H1 (cell line): ENCODE measurements around the gene NFKB1. TPM values are rescaled to one million over a fixed set of nuclear protein-coding genes. Genes with fewer than 3 reads are reported as not detected.

Experiments
- CTCF ChIA-PET: fragments of 300-600 bp; sonication (Branson Sonifier 250); formaldehyde crosslinking; loops from one replicate; lab custom pipeline; 2021; ENCODE audit not compliant: partially characterized antibody; lab: Charles Lee
- POLR2A ChIA-PET: fragments of 300-600 bp; sonication (Branson Sonifier 250); formaldehyde crosslinking; loops from one replicate; lab custom pipeline; 2021; ENCODE audit warnings: inconsistent platforms; ENCODE audit not compliant: partially characterized antibody; lab: Charles Lee
- DNase-seq, 2 experiments: peaks; one replicate each; pipeline versions ENCODE4 v3.0.0 to v3.0.0-alpha.2; 2010 to 2022; ENCODE audit warnings: low spot score in 2 of 2, low read depth in 1 of 2, mixed read lengths in 1 of 2
- FAIRE-seq: peaks from 2 replicates; lab custom pipeline; 2011; peaks lifted over from hg19 to GRCh38; lab: Jason Lieb, UNC
- H2AFZ ChIP-seq: 2 replicates; pipeline ENCODE4 v1.8.1; 2012; ENCODE audit warnings: low read length, inconsistent platforms
- H2AK5ac ChIP-seq: 2 replicates; pipeline ENCODE4 v1.6.1; 2013; ENCODE audit warnings: low read depth, low read length
- H2BK120ac ChIP-seq: replicated peaks from 2 replicates; pipeline ENCODE3; 2013; ENCODE audit warnings: low read depth, low read length, inconsistent platforms
- H2BK12ac ChIP-seq: 2 replicates; pipeline ENCODE4 v1.6.1; 2013; ENCODE audit warnings: low read depth, low read length
- H2BK15ac ChIP-seq: 2 replicates; pipeline ENCODE4 v1.6.1; 2013; ENCODE audit warnings: low read length
- H2BK20ac ChIP-seq: 2 replicates; pipeline ENCODE4 v1.6.1; 2013; ENCODE audit warnings: low read length
- H2BK5ac ChIP-seq: 2 replicates; pipeline ENCODE4 v1.6.1; 2013; ENCODE audit warnings: low read depth, low read length
- H3K14ac ChIP-seq: 2 replicates; pipeline ENCODE4 v1.6.1; 2013; ENCODE audit warnings: inconsistent platforms; ENCODE audit not compliant: insufficient read length
- H3K18ac ChIP-seq: 2 replicates; pipeline ENCODE4 v1.6.1; 2013; ENCODE audit warnings: low read length; ENCODE audit errors: extremely low read depth
- H3K23ac ChIP-seq: 2 replicates; pipeline ENCODE4 v1.6.1; 2013; ENCODE audit warnings: inconsistent platforms; ENCODE audit not compliant: insufficient read length
- H3K23me2 ChIP-seq: 2 replicates; pipeline ENCODE4 v1.6.1; 2013; ENCODE audit warnings: low read depth, low read length
- H3K27ac ChIP-seq: 2 replicates; pipeline ENCODE4 v1.6.1; 2011; ENCODE audit warnings: low read depth, low read length, inconsistent platforms
- H3K27me3 ChIP-seq, 4 experiments: replicated peaks in 1 of 4; 1 replicate in 1 of 4; 2 replicates in 3 of 4; pipeline versions ENCODE4 v1.6.1 to v1.8.1; 2011 to 2013; ENCODE audit warnings: low read length in 3 of 4, mild to moderate bottlenecking in 3 of 4, inconsistent platforms in 2 of 4, mixed read lengths in 2 of 4, moderate library complexity in 1 of 4; ENCODE audit not compliant: control insufficient read depth in 3 of 4, insufficient read depth in 3 of 4; ENCODE audit errors: extremely low read depth in 1 of 4
- H3K36me3 ChIP-seq, 4 experiments: 2 replicates each; pipeline versions ENCODE4 v1.6.1 to v1.8.1; 2011 to 2013; ENCODE audit warnings: mild to moderate bottlenecking in 4 of 4, low read length in 3 of 4, moderate library complexity in 2 of 4, control low read depth in 1 of 4, inconsistent platforms in 1 of 4; ENCODE audit not compliant: insufficient read depth in 4 of 4, control insufficient read depth in 2 of 4
- H3K4ac ChIP-seq: replicated peaks from 2 replicates; pipeline ENCODE3; 2013; ENCODE audit warnings: low read length, low read depth, mixed read lengths, inconsistent platforms; ENCODE audit not compliant: insufficient read length
- H3K4me1 ChIP-seq, 4 experiments: replicated peaks in 1 of 4; 1 replicate in 1 of 4; 2 replicates in 3 of 4; pipeline versions ENCODE4 v1.6.1 to v1.8.1; 2011 to 2013; ENCODE audit warnings: low read length in 3 of 4, inconsistent platforms in 2 of 4, mixed read lengths in 1 of 4; ENCODE audit not compliant: insufficient read depth in 4 of 4, control insufficient read depth in 3 of 4
- H3K4me2 ChIP-seq, 2 experiments: 2 replicates each; pipeline versions ENCODE4 v1.6.1 to v1.8.1; 2011 to 2013; ENCODE audit warnings: low read depth in 2 of 2, low read length in 2 of 2, control low read depth in 1 of 2, inconsistent platforms in 1 of 2, mild to moderate bottlenecking in 1 of 2; ENCODE audit not compliant: insufficient read depth in 1 of 2
- H3K4me3 ChIP-seq, 4 experiments: fragments of 200-600, 300-600 bp in 1 of 4; sonication (generic), shearing (Covaris generic), sonication (Bioruptor Twin) in 1 of 4; 2 replicates each; pipeline versions ENCODE4 v1.5.1 to v1.8.1; 2011 to 2016; ENCODE audit warnings: low read length in 4 of 4, low read depth in 3 of 4, control low read depth in 2 of 4, inconsistent platforms in 2 of 4, mild to moderate bottlenecking in 2 of 4, mixed read lengths in 1 of 4, moderate library complexity in 1 of 4; ENCODE audit not compliant: insufficient read depth in 2 of 4; ENCODE audit errors: extremely low read depth in 1 of 4
- H3K56ac ChIP-seq: replicated peaks from 2 replicates; pipeline ENCODE3; 2013; ENCODE audit warnings: low read depth, mild to moderate bottlenecking, mixed read lengths, low read length, inconsistent platforms; ENCODE audit not compliant: insufficient read length
- H3K79me1 ChIP-seq: 2 replicates; pipeline ENCODE4 v1.6.1; 2013; ENCODE audit warnings: low read depth, low read length, control low read depth
- H3K79me2 ChIP-seq, 2 experiments: 2 replicates each; pipeline versions ENCODE4 v1.6.1 to v1.8.1; 2012 to 2013; ENCODE audit warnings: low read length in 2 of 2, mild to moderate bottlenecking in 2 of 2, inconsistent platforms in 1 of 2; ENCODE audit not compliant: insufficient read depth in 2 of 2, control insufficient read depth in 1 of 2
- H3K9ac ChIP-seq, 4 experiments: replicated peaks in 1 of 4; 1 replicate in 1 of 4; 2 replicates in 3 of 4; pipeline versions ENCODE4 v1.6.1 to v1.8.1; 2011 to 2013; ENCODE audit warnings: low read depth in 3 of 4, low read length in 3 of 4, control low read depth in 2 of 4, mild to moderate bottlenecking in 2 of 4, moderate library complexity in 2 of 4, inconsistent platforms in 1 of 4; ENCODE audit errors: extremely low read depth in 1 of 4
- H3K9me3 ChIP-seq, 2 experiments: 2 replicates each; pipeline versions ENCODE4 v1.6.1 to v1.8.1; 2012 to 2013; ENCODE audit warnings: mild to moderate bottlenecking in 2 of 2, moderate library complexity in 2 of 2, control low read depth in 1 of 2, inconsistent platforms in 1 of 2, low read depth in 1 of 2, low read length in 1 of 2, mixed read lengths in 1 of 2; ENCODE audit not compliant: insufficient read depth in 2 of 2
- H4K20me1 ChIP-seq, 2 experiments: replicated peaks in 1 of 2; 2 replicates each; pipeline versions ENCODE3 to v1.8.1; 2011 to 2013; ENCODE audit warnings: inconsistent platforms in 2 of 2, low read length in 2 of 2, mild to moderate bottlenecking in 1 of 2; ENCODE audit not compliant: insufficient read depth in 2 of 2, control insufficient read depth in 1 of 2
- H4K5ac ChIP-seq: 2 replicates; pipeline ENCODE4 v1.6.1; 2013; ENCODE audit warnings: low read length, low read depth, mixed read lengths, inconsistent platforms; ENCODE audit not compliant: insufficient read length
- H4K8ac ChIP-seq: 2 replicates; pipeline ENCODE4 v1.8.0; 2013; ENCODE audit warnings: mild to moderate bottlenecking, moderate library complexity, low read length, inconsistent platforms; ENCODE audit not compliant: insufficient read depth; ENCODE audit errors: extremely low read depth
- H4K91ac ChIP-seq: replicated peaks from 2 replicates; pipeline ENCODE3; 2013; ENCODE audit warnings: low read length, mixed read lengths, inconsistent platforms; ENCODE audit not compliant: insufficient read length
- CBX8 ChIP-seq: fragments of 300-800, 300-1000 bp; sonication (generic); IDR thresholded peaks from 2 replicates; pipeline ENCODE4 v1.7.1; 2016; ENCODE audit warnings: low read depth, low read length, borderline replicate concordance
- CHD1 ChIP-seq: IDR thresholded peaks from 2 replicates; pipeline ENCODE4 v1.6.1; 2012; ENCODE audit warnings: low read depth, low read length, improper control_type of control experiment
- EGR1 ChIP-seq: IDR thresholded peaks from 2 replicates; pipeline ENCODE4 v1.6.1; 2011; ENCODE audit warnings: low read depth, low read length, borderline replicate concordance
- FOSL1 ChIP-seq: IDR thresholded peaks from 2 replicates; pipeline ENCODE4 v1.6.1; 2011; ENCODE audit warnings: mild to moderate bottlenecking, low read depth, low read length, moderate library complexity; ENCODE audit not compliant: insufficient read depth
- KDM4A ChIP-seq: IDR thresholded peaks from one replicate; pipeline ENCODE4 v1.7.1; 2012; ENCODE audit warnings: low read depth, mild to moderate bottlenecking, moderate library complexity, low read length, inconsistent platforms; ENCODE audit not compliant: severe bottlenecking
- KDM5A ChIP-seq: fragments of 200-600 bp; IDR thresholded peaks from 2 replicates; pipeline ENCODE4 v1.7.1; 2012; ENCODE audit warnings: mild to moderate bottlenecking, low read length, inconsistent platforms, mixed read lengths
- NANOG ChIP-seq: IDR thresholded peaks from 2 replicates; pipeline ENCODE4 v1.6.1; 2011; ENCODE audit warnings: low read length, low read depth, mild to moderate bottlenecking, inconsistent platforms; ENCODE audit not compliant: insufficient read depth, poor library complexity, severe bottlenecking
- POLR2A ChIP-seq, 2 experiments: IDR thresholded peaks; 1 replicate in 1 of 2; 2 replicates in 1 of 2; pipeline ENCODE4 v1.6.1; 2011; ENCODE audit warnings: low read depth in 2 of 2, low read length in 2 of 2, mild to moderate bottlenecking in 2 of 2; ENCODE audit errors: control extremely low read depth in 1 of 2
- RXRA ChIP-seq: IDR thresholded peaks from 2 replicates; pipeline ENCODE4 v1.6.1; 2011; ENCODE audit warnings: low read depth, mild to moderate bottlenecking, low read length, moderate library complexity; ENCODE audit not compliant: insufficient read depth
- SRF ChIP-seq: IDR thresholded peaks from 2 replicates; pipeline ENCODE4 v1.6.1; 2011; ENCODE audit warnings: mild to moderate bottlenecking, low read depth, low read length, moderate library complexity
- TEAD4 ChIP-seq: IDR thresholded peaks from 2 replicates; pipeline ENCODE4 v1.6.1; 2012; ENCODE audit warnings: low read depth, low read length, inconsistent platforms, mixed read lengths
- YY1 ChIP-seq: IDR thresholded peaks from 2 replicates; pipeline ENCODE4 v1.6.1; 2011; ENCODE audit warnings: low read depth, mild to moderate bottlenecking, low read length
- ZNF274 ChIP-seq: IDR thresholded peaks from 2 replicates; pipeline ENCODE4 v1.7.0; 2012; ENCODE audit warnings: low read length, borderline replicate concordance; ENCODE audit errors: extremely low read depth
- WGBS, 2 experiments: shearing (Covaris generic) in 1 of 2; methylation state at CpG; one replicate each; pipeline versions ENCODE4 v1.1.6 to v1.1.7; 2013 to 2015; ENCODE audit warnings: low lambda C conversion rate in 2 of 2, mixed read lengths in 2 of 2, inconsistent platforms in 1 of 2, low coverage in 1 of 2, missing lambda C conversion rate in 1 of 2; ENCODE audit not compliant: insufficient replicate concordance in 2 of 2, insufficient coverage in 1 of 2, insufficient read length in 1 of 2; ENCODE audit errors: extremely low coverage in 1 of 2, missing lambda C conversion rate in 1 of 2; 5-methylcytosine and 5-hydroxymethylcytosine counted together
- polyA plus RNA-seq, 7 experiments: library from polyadenylated mRNA; depleted of rRNA in 3 of 7; stranded (reverse) in 5 of 7; unstranded in 2 of 7; fragments of >200 nt in 5 of 7; fragments of 200-250 nt in 2 of 7; gene quantifications; 1 replicate in 5 of 7; 2 replicates in 1 of 7; 4 replicates in 1 of 7; pipeline versions ENCODE4 v1.2.1 to v1.2.3, GENCODE V29; 2011 to 2013; ENCODE audit warnings: missing spikeins in 2 of 7, mixed read lengths in 2 of 7
- total RNA-seq: library from RNA; stranded (reverse); fragmentation: NEBNext Ultra II Directional; extraction: Animal tissue kit (Norgen Biotek cat#: 25700); gene quantifications from 2 replicates; pipeline ENCODE4 v1.2.1, GENCODE V29; 2021
- TF ChIP-seq, protein P1 (sequence below): IDR thresholded peaks from 2 replicates; pipeline ENCODE4 v1.6.1; 2011; ENCODE audit warnings: low read length, improper control_type of control experiment

Gene NFKB1
- total and polyA plus RNA-seq, 2 of the 8 experiments (the other 6 are each of a cell fraction or from before 2014, with no cell fraction given) = 2.9 to 6.8 TPM

GRCh38 chr4:102560115-102560514, 59.0 kb downstream of the NFKB1 start:
- Histone ChIP-seq H3K27ac (no peak overlapping the region), H2AK5ac (no peak overlapping the region), H3K56ac (no peak overlapping the region), H3K36me3 (no peaks in the 10 kb centered on the region; a peak in 1 of 8 replicates), H3K18ac (no peak overlapping the region), H3K79me1 (no peaks in the 10 kb centered on the region), H2BK12ac (no peak overlapping the region), H3K4me3 (no peak overlapping the region), H3K27me3 (no peaks in the 10 kb centered on the region), H3K14ac (no peak overlapping the region), H4K20me1 (no peaks in the 10 kb centered on the region), H2BK5ac (no peak overlapping the region), H3K4me1 (no peaks in the 10 kb centered on the region), H2BK20ac (no peak overlapping the region), H3K9ac (no peak overlapping the region), H3K4ac (no peak overlapping the region), H4K8ac (no peak overlapping the region), H3K4me2 (no peak overlapping the region), H2AFZ (no peak overlapping the region), H4K5ac (no peak overlapping the region), H3K79me2 (no peaks in the 10 kb centered on the region), H3K23me2 (no peaks in the 10 kb centered on the region), H3K23ac (no peak overlapping the region), H2BK120ac (no peak overlapping the region), H3K9me3 (no peaks in the 10 kb centered on the region), H4K91ac (no peak overlapping the region), H2BK15ac (no peak overlapping the region)
- ChIA-PET POLR2A (interaction anchor here (1.1 kb wide), 1 partner anchor 9 kb away, joined by 3 read pairs; no protein-coding TSS in a partner anchor), CTCF (interaction anchor here (1.3 kb wide), 1 partner anchor 18 kb away, joined by 4 read pairs; no protein-coding TSS in a partner anchor)
- 96% methylated on average over 5 of the region's 5 CpGs; no CpG with 5 or more reads in 1 of the 2 experiments for WGBS, 2 experiments
- no peak for FAIRE-seq
- no peak for DNase-seq
- TF ChIP-seq KDM4A = no peak
- no peak for TF ChIP-seq SRF
- no peak for TF ChIP-seq TEAD4
- no peak for TF ChIP-seq FOSL1
- TF ChIP-seq ZNF274 = no peak
- no peak for TF ChIP-seq EGR1
- no peak for TF ChIP-seq POLR2A (IDR thresholded peaks at IDR 0.05; ENCODE audit: control extremely low read depth in 1 of 2, low read depth in 2 of 2, low read length in 2 of 2)
- TF ChIP-seq YY1 = no peak
- TF ChIP-seq KDM5A = no peak
- no peak for TF ChIP-seq NANOG
- TF ChIP-seq RXRA = no peak
- TF ChIP-seq, protein P1, sequence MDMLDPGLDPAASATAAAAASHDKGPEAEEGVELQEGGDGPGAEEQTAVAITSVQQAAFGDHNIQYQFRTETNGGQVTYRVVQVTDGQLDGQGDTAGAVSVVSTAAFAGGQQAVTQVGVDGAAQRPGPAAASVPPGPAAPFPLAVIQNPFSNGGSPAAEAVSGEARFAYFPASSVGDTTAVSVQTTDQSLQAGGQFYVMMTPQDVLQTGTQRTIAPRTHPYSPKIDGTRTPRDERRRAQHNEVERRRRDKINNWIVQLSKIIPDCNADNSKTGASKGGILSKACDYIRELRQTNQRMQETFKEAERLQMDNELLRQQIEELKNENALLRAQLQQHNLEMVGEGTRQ = no peak
- TF ChIP-seq CHD1 = no peak
- TF ChIP-seq CBX8 = no peak
